GM19468 (cell line): ENCODE data around the gene BBS5.
"Not testable (repeated sequence)": the region's sequence is repeated elsewhere in the genome, so short reads cannot be mapped to it uniquely, and the experiment has no call there.

ENCODE experiments used
- ATAC-seq: cut with Tn5 transposase; IDR thresholded peaks from one replicate; pipeline ENCODE4 v1.9.1; 2021; ENCODE audit warnings: mild to moderate bottlenecking, moderate library complexity, moderate number of reproducible peaks; ENCODE audit not compliant: unreplicated experiment; ENCODE audit errors: extremely low read depth

BBS5 gene

DNA sequence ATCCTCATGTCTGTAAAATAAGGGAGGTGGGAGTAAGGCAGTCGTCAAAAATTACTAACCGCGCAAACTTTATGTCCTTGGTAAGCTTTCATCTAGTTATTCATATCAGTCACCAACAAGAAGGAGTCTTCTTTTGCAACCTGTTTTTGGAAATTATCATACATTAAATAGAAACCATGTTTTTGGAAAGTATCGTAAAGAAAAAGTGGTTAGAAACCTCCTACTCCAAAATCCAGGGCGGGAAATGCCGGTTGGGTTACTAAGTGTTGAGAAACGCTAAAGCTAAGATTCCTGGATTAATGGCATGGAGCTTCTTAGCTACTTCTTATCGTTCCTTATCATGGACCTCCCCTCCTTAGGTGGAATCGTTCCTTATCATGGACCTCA is 778 bp downstream of the BBS5 start:
- ATAC-seq = no peak

- no peak for ATAC-seq
Observed at GRCh38 chr2:169485650-169486138, 6.4 kb downstream of the BBS5 start.

- ATAC-seq = no peak
Observed at GRCh38 chr2:169486487-169486886, 7.2 kb downstream of the BBS5 start.

- no peak for ATAC-seq
Observed at GRCh38 chr2:169490834-169491233, 11.5 kb downstream of the BBS5 start.

DNA sequence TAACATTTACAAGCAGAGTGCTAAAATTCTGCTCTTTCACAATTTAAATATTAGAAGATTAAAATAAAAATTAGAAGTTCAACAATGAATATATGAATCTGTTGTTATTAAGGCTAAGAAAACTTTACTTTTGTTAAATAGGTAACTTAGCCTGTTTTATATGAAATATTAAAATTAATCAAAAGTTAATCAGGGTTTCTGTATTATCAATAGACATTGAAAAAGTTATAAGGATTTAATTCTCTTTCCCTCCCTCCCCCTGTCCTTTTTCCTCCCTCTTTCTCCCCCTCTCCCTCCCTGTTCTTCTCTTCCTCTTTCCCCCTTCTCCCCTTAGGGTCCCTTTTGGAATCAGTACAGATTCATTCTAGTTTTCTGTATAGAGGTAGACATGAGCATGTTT is 12.1 kb downstream of the BBS5 start:
- ATAC-seq = no peak

DNA sequence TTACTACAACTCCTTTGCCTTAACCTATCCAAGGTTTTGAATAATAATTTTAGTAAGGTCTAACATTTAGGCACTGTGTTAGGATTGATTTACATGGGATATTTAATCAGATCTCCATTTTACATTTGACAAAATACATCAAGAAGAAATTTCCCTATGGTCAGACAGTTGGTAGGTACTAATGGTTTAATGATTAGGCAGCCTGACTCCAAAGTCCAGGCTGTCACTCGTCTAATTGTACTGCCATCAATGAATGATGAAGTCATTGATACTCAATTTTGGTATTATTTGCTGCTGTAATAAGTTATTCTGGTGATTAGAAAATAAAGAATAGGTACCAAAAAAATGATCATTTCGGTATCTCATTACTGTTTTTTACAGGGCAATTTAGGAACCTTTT is 14.1 kb downstream of the BBS5 start:
- ATAC-seq = no peak

- no peak for ATAC-seq
Observed at GRCh38 chr2:169495310-169495928, 16.1 kb downstream of the BBS5 start.

DNA sequence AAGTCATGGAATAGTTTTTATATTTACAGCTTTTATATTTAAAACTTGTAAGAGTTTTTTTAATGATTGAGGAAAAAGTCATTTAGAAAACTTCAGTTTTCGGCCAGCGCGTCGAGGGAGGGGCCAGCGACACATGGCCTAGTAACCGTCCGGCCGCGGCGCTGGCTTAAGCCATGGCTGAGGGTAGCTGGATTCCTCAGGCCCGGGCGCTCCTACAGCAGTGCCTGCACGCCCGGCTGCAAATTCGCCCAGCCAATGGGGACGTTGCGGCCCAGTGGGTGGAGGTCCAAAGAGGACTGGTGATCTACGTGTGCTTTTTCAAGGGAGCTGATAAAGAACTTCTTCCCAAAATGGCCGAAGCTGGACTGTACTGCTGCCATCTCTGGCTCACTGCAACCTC is 25.4 kb downstream of the BBS5 start:
- no peak for ATAC-seq

GRCh38 chr2:169507698-169508097 is 28.4 kb downstream of the BBS5 start:
- ATAC-seq = no peak

GRCh38 chr2:169509298-169509885 is 30.1 kb downstream of the BBS5 start, which contains the start of gene KLHL41:
Gene KLHL41 (plus strand): TSS chr2:169509702. CDS start chr2:169509779, 77 bp downstream.
- ATAC-seq = no peak

DNA sequence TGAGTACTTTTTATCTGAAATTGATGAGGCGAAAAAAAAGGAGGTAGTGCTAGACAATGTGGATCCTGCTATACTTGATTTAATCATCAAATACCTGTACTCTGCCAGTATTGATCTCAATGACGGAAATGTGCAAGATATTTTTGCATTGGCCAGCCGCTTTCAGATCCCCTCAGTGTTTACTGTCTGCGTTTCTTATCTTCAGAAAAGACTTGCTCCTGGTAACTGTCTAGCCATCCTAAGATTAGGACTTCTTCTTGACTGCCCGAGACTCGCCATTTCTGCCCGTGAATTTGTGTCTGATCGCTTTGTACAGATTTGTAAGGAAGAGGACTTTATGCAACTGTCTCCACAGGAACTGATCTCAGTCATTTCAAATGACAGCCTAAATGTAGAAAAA is 30.7 kb downstream of the BBS5 start:
- ATAC-seq = no peak

DNA sequence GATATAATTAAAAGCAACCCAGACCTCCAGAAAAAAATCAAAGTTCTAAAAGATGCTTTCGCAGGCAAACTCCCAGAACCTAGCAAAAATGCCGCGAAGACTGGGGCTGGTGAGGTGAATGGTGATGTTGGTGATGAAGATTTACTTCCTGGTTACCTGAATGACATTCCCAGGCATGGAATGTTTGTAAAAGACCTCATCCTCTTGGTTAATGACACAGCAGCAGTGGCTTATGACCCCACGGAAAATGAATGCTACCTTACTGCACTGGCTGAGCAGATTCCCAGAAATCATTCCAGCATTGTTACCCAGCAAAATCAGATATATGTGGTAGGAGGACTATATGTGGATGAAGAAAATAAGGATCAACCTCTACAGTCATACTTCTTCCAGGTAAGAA is 31.2 kb downstream of the BBS5 start:
- no peak for ATAC-seq

DNA sequence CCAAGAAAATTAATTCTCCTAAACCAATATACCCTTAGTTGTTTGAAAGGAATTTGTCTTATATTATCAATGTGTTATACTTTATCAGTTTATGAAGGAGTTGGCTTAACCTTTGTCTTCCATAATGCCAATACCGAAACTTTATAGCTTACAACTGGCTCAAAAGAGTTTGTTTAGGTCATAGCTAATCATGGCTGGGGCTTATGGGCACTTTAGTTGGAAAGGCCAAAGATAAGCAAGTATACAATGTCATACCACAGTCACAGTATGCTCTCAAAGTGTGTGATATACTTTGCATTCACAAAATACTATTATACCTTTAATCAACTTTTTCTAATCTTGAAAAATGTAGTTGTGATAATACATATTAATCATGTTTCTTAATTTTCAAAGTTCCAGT is 32.5 kb downstream of the BBS5 start:
- no peak for ATAC-seq

- ATAC-seq = no peak
Observed at GRCh38 chr2:169512525-169512924, 33.2 kb downstream of the BBS5 start.

DNA sequence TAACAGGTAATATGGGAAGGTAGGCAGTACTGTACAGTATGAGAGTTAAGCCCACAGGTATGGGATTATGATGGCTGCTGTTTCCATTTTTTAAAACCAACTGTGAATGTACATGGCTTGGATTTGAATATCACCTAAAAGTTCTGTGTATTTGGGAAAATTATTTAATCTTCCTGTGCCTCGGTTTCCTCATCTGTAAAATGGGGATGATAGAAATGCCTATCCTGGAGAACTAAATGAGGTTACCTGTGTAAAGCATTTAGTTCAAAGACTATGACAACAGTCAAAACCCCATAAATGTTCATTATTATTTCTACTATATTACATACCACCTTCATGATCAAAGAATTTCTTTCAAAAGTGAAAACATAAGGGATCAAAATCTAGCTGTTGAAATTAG is 33.8 kb downstream of the BBS5 start:
- ATAC-seq = no peak

DNA sequence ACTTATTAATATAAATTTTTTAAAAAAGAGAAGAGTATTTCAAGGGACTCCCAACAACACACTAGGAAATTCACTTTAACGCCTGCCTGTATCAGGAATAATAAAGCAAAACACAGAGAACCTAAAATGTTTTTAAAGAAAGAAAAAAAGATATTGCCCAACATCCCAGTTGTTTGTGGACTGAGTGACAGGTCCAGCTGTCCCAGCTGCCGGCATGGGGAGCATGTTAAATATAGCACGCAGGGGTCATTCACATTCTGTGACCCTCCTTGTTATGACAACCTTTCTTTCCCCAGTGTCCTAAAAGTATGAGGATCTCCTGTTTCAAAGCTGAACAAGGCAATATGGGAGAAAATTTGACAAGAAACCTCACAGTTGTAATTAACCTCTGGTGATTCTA is 34.6 kb downstream of the BBS5 start:
- no peak for ATAC-seq

DNA sequence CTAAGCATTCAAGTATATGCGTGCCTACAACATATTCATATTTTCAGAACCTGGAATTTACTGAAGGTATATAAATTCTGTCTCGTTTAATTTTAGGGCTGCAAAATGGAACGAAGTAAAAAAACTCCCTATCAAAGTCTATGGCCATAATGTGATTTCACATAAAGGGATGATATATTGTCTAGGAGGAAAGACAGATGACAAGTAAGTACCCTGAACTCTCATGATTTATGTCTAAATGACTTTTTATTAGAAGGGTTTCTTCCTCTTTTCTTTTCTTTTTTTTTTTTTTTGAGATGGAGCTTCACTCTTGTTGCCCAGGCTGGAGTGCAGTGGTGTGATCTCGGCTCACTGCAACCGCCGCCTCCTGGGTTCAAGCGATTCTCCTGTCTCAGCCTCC is 35.5 kb downstream of the BBS5 start:
- ATAC-seq = not testable (repeated sequence)

- not testable (repeated sequence) for ATAC-seq
Observed at GRCh38 chr2:169516488-169516995, 37.2 kb downstream of the BBS5 start.

- ATAC-seq = no peak
Observed at GRCh38 chr2:169520896-169521295, 41.6 kb downstream of the BBS5 start.

DNA sequence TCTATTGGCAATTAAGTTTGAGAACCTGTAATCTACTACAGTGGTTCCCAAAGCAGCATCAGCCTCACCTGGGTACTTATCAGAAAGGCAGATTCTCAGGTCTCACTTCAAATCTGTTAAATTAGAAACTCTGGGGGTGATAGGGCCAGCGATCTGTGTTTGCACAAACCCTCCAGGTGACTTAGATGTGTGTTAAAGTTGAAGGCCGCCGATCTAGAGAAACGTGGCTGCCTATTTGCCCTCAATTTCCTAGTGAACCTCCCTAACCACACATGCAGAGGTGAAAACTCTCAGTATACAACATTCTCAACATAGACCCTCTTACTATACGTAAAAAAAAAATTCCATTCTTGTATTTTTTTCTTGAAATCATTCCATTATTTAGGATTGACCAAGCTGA is 44.4 kb downstream of the BBS5 start:
- ATAC-seq = no peak

GRCh38 chr2:169525434-169525833 is 46.1 kb downstream of the BBS5 start:
- no peak for ATAC-seq

GRCh38 chr2:169526451-169526850 is 47.2 kb downstream of the BBS5 start:
- ATAC-seq = no peak
